GM10847 (cell line): ENCODE results near the gene SLAMF6.

Experiments used
- POLR2A ChIP-seq: IDR thresholded peaks from 2 replicates; pipeline ENCODE4 v1.6.1; 2011; ENCODE audit not compliant: insufficient read length; ENCODE audit errors: extremely low read depth

The SLAMF6 gene

DNA sequence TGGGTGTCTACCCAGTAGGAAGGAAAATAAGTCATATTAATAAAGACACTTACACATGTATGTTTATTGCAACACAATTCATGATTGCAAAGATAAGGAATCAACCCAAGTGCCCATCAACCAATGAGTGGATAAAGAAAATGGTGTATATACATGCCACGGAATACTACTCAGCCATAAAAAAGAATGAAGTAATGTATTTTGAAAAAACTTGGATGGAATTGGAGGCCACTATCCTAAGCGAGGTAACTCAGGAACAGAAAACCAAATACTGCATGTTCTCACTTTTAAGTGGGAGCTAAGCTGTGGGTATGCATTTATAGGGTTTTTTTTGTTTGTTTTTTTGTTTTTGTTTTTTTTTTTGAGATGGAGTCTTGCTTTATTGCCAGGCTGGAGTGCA, 73.6 kb downstream of the SLAMF6 start:
- TF ChIP-seq POLR2A, result no peak

DNA sequence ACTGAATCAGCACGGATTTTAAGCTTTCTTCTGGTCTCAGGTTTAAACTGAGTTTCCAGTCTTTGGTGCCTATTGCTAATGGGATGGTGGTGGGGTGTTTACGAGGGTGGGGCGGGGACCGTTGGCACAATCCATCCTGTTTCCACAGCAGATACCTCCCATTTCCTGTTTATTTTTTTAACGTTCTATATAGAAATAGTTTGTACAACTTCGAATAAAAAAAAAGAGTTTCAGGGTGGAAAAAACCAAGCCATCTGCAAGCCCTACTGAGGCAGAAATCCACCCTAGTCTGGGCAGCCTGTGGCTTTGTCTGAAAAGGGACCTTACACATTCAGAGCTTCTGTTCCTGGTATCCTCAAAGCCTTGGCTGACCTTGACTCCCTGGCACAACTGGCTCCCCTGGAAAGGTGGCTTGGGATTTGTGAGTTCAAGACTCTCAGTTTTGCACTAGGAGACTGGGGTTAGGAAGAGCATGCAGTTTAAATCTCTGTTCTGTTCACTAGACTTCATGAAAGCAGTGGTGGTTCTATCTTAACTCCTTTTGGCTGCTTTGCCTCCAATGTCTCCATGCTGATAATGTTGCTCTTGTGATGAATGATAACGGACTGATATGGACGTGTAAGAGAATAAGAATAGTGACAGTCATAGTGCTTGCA, 76.0 kb downstream of the SLAMF6 start:
- TF ChIP-seq POLR2A, result no peak

DNA sequence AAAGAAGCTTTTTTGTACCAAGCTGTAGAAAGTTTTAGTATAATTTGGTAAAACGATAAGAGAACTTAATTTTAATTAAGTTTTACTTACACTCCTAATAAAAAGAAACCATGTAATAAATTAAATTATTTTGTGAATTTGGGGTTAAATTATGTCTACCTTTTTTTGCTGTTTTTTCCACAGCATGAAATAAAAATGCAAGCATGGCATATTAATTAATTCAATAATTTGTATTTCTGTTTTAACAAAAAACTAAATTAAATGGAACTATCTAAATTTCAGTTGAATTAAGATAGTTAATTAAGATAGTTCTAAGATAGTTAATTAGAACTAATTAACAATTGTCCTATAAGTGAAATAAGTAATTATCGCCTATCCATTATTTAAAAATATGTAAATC, 83.3 kb downstream of the SLAMF6 start:
- no peak for TF ChIP-seq POLR2A

DNA sequence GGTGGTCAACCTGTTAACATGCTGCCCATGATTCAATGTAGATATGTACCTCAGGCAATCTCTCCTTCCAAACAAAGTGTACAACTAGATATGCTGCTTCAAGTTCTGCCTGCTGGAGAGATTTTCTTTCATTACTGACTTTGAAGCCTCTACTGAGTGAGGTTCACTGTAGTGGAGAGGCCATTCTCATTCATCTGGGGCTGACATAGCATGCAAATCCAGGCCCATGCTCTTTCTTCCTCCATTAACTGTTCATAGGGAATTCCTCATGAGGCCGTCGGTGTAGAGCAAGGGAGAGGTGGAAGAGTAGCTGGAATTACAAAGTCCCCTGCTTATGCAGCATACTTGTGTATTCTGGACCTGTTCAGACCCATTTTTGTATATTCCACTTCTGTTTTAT, 84.1 kb downstream of the SLAMF6 start:
- TF ChIP-seq POLR2A, result no peak

DNA sequence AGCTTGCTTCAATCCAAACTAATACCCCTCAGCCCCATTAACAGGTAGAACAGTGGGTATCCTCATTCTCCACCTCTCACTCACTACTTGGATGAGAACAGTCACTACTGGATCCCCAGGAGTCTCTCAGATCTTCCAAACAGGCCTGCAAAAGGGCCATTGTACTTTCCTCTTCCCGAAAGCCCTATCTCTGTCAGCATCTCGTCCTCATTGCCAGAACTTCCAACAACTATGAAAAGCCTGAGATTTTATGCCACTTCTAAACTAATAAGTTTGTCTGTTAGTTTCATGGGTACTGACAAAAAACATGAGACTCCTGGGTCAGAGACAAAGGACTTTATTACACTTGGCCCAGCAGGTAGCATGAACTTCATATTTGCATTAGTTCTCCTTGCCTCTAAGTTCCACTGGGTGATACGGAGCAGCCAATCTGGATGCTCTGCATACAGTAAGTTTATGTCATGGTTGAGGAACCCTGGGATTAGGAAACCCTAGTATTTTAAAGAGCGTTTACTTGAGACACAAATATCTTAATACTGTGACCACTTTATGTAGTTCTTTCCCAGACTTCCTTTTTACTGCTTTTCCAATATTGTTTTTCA, 84.6 kb downstream of the SLAMF6 start:
- TF ChIP-seq POLR2A, result no peak

DNA sequence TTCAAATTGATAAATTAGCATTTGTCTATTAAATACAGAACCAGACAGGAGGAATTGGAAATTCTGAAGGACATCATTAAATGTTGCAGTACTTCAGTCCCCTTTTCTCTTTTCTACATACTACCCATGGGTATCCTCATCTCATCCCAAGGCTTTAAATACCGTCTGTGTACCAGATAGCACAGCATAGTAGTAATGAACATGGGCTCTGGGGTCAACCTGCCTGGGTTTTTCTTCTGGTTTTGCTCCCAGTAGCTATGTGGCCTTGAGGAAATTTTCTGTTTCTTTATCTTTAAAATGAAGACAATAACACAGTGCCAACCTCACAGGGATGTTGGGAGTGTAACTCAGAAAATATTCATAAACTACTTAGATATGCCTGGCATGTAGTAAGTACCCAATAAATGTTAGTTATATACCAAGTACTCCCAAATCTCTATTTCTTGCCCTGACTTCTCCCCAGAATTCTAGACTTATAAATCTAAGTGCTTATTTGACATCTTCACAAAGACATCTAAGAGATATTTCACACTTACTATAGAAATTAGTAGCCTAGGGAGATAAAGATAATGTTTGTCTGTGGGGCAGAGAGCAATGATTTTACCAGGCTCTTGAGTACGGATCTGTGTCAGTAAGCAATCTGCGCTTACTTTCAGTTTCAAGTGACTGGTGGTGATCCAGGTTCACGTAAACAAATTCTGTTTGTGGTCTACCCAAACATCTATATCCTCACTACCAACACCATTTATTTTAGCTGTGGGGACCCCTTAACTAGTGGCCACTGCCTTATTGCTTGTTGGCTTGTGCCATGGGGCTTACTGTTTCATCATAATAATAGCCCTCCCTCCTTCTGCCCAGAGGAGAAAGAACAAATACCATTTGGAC, 85.4 kb downstream of the SLAMF6 start:
- no peak for TF ChIP-seq POLR2A

DNA sequence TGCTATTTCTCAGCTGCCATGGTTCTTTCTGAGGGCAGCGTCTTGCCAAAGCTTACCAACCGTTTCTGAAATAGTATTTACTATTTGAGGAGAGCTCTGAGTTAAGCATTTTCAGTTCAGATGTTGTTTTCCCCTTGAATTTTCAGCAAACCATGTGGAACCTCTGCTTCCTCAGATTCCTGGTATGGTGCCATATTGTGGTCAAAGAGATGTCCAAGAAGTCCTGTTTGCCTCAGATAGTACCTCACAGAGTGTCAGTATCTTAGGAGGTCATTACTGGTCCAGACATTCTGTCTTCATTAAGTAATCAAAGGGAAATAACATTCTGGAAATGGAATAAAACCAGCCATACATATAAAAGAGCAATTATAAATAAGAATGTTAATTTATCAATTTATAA, 86.1 kb downstream of the SLAMF6 start:
- TF ChIP-seq POLR2A, result no peak
